HG03095 (cell line): ENCODE data around the gene SPSB2.
A peak's percentile ranks its signal among the peaks of the same experiment; 100 is the strongest.
"Not testable (repeated sequence)": the region's sequence is repeated elsewhere in the genome, so short reads cannot be mapped to it uniquely, and the experiment has no call there.

ENCODE experiments used
- ATAC-seq: cut with Tn5 transposase; IDR thresholded peaks from one replicate; pipeline ENCODE4 v1.9.1; 2021; ENCODE audit warnings: moderate library complexity; ENCODE audit not compliant: unreplicated experiment

The SPSB2 gene

DNA sequence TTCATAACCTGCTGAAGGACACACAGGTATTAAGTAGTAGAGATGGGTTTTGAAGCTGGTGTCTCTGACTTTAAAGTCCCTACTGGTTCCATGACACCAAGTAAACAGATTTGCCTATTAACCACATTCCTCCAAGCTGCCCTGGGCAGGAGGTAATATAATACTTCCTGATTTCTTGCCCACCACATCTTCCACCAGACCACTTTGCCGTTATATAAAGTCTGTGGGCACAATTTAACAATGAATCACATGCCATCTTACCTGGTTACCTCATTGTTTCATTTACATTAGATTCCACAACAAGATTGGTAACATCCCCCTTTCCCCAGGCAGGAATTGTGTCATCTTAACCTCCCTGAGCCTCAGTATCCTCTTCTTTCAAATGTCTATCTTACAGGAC, 30.6 kb upstream of the SPSB2 start:
- ATAC-seq, result no peak

DNA sequence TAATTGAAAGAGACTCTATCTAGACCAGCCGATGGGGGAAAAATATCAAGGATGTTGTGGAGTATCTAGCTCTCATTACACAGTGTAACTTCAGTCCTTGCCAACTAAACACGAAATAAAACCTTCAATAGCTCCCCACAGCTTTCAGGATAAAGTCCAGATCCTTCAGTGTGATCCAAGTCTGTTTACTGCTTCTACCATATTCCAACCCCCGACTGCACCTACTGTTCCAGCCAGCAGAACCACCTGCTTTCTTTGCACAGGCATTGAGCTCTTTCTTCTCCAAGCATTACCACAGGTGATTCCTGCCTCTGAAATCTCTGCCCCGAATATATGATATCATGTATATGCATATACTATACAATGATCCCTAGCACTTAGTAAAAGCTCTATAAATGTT, 29.3 kb upstream of the SPSB2 start:
- ATAC-seq, result no peak

DNA sequence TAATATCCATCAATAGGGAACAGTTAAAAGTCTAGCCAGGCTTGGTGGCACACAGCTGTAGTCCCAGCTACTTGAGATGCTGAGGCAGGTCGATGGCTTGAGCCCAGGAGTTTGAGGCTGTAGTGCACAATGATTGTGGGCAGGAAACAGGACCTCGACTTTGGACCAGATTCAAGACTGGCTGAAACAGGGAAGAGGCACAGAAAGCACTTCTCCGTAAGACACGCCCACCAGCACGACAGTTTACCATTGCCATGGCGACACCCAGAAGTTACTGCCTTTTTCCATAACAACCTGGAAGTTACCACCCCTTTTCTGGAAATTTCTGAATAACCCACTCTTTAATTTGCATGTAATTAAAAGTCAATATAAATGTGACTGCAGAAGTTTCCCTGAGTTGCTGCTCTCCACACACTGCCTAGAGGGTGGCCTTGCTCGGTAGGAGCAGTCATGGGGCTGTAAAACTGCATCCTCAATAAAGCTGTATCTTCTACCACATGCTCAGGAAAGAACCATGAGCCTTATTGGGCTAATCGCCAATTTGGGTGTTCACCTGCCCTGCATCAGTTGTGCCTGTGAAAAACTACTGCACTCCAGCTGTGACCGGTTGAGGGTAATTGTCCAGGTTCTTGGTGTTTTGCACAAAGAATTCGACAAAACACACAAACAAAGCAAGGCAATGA, 26.9 kb upstream of the SPSB2 start:
- no peak for ATAC-seq

DNA sequence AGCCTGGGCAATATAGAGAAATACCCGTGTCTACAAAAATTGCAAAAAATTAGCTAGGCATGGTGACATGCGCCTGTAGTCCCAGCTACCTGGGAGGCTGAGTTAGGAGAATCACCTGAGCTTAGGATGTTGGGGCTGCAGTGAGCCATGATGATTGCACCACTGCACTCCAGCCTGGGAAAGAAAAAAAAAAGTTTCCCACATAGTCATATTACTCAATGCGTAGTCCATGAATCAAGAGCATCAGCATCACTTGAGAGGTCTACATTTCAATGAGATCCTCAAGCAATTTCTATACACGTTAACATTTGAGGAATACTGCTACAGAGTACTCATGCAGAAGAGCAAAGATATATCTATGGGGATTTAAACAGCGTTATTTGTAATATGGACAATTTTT, 26.3 kb upstream of the SPSB2 start:
- ATAC-seq, result no peak

DNA sequence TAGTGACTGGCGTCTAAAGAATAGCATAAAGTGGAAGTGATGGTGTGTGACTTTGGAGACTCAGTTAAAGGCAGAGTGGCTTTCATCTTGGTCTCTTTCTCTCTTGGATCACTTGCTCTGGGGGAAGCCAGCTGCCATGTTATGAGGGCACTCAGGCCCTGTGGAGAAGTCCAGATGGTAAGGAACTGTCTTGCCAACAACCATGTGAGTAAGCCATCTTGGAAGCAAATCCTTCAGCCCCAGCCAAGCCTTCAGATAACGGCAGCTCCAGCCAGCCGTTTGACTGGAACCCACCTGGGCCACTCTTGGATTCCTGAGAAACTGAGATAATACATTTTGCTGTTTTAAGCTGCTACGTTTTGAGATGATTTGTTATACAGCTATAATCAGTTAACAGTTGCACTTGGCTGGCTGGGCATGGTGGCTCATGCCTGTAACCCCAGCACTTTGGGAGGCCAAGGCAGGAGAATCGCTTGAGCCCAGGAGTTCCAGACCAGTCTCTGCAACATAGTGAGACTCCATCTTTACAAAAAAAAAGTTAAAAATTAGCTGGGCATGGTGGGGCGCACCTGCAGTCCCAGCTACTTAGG, 23.8 kb upstream of the SPSB2 start:
- ATAC-seq, result no peak

DNA sequence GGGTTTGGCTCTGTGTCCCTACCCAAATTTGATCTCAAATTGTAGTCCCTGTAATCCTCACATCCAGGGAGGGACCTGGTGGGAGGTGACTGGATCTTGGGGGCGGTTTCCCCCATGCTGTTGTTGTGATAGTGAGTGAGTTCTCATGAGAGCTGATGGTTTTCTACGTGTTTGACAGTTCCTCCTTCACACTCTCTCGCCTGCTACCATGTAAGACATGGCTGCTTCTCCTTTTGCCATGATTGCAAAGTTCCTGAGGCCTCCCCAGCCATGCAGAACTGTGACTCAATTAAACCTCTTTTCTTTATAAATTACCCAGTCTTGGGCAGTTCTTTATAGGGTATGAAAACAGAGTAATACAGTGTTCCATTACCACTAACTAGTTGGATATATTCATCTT, 21.2 kb upstream of the SPSB2 start:
- ATAC-seq, result no peak

DNA sequence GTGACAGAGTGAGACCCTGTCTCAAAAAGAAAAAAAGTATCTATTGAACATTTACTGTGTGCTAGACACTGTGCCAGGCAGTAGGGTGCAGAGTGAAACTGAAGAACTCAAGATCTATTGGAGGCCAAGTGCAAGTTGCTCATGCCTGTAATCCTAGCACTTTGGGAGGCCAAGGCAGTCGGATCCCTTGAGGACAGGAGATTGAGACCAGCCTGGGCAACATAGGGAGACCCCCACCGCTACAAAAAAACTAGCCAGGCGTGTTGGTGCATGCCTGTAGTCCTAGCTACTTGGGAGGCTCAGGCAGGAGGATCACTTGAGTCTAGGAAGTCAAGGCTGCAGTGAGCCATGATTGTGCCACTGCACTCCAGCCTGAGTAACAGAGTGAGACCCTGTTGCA, 19.6 kb upstream of the SPSB2 start:
- ATAC-seq, result not testable (repeated sequence)

DNA sequence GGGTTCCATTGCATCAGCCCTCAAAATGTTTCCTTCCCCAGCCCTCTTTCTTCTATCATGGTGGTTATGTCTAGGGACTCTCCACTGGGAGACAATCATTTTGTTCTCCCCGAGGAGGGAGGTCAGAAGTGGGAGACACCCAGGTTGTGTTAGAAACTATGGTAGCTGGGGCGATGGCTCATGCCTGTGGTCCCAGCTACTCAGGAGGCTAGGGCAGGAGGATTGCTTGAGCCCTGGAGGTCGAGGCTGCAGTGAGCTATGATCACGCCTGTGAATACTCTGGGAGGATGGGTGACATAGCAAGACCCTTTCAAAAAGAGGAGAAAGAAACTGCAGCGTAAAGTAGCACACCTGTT, 18.5 kb upstream of the SPSB2 start:
- ATAC-seq, result peak; percentile 6

DNA sequence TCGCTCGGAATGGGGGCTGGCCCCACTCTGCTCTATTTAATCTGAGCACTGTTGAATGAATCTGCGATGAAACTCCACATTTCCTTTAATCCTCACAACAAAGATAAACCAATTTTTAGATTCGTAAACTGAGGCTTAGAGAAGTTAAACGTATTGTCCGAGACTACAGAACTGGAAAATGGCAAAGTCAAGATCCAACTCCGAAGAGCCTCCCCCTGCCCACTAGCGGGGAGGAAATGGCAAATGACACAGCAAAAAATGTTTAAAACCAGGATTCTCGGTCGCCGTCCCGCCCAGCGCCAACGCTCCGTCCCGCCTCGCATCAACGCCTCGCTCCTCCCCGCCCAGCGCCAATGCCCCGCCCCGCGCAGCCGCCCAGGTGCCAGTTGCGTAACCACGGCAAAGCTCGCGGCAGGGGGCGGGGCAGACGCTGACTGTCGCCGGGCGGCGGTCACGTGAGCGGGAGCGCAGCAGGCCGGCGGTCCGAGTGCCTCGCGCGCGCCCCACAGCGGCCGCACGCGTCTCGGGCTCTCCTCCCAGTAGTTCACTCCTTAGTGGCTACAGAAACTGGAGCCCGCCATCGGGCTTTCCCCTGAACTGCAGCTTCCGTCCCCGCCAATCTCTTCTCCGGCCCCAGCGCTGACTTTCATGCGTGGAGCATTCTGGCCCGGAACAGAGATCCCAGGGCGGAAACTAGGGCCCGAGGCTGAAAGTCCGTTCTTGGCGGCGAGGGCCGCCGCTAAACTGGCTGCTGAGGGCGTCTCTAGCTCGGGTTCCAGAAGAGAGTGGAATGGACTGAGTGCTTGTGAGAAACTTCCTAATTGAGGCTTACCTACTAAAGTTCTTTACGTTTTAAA, 17.9 kb upstream of the SPSB2 start:
- ATAC-seq, result peak; percentile 91

DNA sequence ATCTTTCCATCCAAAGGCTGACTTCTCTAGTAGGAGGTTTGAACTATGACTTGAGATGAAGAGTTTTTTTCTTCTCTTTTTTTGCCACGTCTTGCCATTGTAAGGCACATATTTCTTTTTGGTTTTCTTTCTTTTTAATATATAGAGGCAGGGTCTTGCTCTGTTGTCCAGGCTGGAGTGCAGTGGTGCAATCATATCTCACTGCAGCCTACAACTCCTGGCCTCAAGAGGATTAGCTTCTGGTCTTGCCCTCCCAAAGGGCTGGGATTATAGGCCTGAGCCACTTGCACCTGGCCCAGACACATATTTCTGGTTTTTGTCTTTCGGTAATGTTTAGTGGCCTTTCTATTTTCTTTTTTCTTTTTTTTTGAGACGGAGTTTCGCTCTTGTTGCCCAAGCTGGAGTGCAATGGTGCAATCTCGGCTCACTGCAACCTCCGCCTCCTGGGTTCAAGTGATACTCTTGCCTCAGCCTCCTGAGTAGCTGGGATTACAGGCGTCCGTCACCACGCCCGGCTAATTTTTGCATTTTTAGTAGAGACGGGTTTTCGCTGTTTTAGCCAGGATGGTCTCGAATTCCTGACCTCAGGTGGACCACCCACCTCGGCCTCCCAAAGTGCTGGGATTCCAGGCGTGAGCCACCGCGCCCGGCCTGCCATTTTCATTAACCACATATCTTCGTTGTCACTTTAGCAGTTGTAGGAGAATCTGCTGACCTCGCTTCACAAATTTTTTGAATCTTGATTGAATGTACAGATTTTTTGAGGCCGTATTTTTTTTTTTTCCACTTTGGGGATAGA, 16.9 kb upstream of the SPSB2 start:
- ATAC-seq, result not testable (repeated sequence)

DNA sequence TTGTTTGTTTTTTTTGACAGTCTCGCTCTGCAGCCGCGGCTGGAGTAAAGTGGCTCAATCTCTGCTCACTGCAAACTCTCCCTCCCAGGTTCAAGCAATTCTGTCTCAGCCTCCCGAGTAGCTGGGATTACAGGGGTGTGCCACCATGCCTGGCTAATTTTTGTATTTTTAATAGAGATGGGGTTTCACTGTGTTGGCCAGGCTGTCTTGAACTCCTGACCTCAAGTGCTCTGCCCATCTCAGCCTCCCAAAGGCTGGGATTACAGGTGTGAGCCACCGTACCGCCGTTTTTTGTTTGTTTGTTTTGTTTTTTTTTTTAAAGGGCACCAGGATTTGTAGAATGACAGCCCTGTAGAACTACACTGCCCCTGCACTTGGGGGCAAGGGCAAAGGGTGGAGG, 15.7 kb upstream of the SPSB2 start:
- ATAC-seq, result not testable (repeated sequence)

DNA sequence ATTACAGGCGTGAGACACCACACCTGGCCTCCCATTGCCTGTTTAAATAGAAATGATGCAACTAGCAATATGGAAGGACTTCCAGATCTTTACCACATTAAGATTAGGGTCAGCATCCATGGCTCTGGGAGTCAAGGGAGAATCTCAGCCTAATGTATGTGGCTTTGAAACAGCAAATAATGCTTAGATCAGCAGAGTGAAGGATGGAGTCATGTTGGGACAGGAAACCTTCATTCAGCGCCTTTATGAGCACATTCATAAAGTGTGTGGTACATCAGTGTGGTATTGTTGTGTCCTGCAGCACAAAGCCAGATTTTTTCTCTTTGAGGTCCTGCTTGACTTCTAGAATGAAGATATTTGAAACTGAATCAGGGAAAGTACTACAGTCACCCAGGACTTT, 15.3 kb upstream of the SPSB2 start:
- no peak for ATAC-seq

DNA sequence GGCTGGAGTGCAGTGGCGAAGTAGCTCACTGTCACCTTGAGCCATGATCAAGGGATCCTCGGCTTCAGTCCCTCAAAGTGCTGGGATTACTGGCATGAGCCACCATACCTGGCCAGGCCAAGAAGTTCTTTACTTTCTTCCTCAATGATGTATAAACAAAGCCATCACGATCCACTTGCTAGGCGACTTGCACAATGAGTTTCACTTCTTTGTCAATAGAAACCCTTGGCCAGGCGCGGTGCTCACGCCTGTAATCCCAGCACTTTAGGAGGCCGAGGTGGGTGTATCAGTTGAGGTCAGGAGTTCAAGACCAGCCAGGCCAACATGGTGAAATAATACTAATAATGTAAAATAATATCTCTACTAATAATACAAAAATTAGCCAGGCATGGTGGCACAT, 14.4 kb upstream of the SPSB2 start:
- ATAC-seq, result no peak

DNA sequence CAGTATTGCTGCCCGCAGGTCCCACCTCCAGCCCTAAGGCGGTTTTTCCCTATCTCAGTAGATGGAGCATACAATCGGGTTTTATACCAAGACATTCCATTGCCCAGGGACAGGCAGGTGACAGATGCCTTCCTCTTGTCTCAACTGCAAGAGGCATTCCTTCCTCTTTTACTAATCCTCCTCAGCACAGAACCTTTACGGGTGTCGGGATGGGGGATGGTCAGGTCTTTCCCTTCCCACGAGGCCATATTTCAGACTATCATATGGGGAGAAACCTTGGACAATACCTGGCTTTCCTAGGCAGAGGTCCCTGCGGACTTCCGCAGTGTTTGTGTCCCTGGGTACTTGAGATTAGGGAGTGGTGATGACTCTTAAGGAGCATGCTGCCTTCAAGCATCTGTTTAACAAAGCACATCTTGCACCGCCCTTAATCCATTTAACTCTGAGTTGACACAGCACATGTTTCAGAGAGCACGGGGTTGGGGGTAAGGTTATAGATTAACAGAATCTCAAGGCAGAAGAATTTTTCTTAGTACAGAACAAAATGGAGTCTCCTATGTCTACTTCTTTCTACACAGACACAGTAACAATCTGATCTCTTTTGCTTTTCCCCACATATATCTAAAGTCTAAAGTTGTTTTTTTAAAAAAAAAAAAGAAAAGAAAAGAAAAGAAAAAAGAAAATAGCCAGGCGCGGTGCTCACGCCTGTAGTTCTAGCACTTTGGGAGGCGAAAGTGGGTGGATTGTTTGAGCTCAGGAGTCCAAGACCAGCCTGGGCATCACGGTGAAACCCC, 13.3 kb upstream of the SPSB2 start:
- not testable (repeated sequence) for ATAC-seq

DNA sequence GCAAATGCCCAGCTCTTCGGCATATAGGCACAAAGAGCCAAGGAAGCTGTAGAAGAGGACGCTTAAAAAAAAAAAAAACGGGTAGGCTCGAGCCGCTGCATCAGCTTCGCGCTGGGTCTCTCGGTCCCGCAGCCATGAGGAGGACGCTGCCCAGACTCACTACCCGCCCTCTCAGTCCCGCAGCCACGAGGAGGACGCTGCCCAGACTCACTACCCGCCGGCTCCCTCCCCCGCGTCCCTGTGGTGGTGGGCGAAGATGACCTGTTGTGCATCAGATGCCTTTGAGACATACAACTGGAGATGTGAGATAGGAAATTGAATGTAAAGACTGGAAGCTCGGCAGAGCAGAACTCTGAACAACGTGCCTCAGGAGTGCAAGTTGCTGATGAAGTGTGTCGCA, 11.4 kb upstream of the SPSB2 start:
- no peak for ATAC-seq

DNA sequence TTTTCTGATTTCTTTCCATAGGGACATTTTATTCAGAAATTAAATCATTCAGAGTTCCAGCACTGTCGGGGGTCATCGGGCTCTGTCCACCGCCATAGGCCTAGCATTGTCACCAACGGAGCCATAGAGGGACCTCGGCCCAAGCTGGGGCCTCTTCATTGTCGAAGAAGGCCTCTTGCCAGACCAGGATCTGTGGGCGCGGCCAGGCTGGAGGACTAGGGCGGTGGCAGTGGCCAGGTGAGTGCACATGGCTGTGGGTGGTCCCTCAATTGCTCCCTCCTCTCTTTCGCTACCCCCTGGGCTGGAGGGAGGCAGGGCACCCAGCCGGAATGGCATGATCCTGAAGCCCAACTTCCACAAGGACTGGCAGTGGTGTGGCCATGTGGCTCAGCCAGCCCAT, 10.6 kb upstream of the SPSB2 start:
- ATAC-seq, result no peak

DNA sequence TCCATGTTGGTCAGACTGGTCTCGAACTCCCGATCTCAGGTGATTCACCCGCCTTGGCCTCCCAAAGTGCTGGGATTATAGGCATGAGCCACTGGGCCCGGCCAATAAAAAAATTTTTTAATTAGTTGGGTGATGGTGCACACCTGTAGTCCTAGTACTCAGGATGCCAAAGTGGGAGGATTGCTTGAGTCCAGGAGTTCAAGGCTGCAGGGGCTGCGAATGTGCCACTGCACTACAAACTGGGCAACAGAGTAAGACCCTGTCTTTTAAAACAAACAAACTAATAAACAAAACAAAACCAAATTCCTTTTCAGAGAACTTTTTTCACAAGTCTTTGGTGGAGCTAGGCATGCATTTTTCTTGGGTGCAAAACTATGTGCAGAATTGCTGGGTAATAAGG, 10.1 kb upstream of the SPSB2 start:
- no peak for ATAC-seq

DNA sequence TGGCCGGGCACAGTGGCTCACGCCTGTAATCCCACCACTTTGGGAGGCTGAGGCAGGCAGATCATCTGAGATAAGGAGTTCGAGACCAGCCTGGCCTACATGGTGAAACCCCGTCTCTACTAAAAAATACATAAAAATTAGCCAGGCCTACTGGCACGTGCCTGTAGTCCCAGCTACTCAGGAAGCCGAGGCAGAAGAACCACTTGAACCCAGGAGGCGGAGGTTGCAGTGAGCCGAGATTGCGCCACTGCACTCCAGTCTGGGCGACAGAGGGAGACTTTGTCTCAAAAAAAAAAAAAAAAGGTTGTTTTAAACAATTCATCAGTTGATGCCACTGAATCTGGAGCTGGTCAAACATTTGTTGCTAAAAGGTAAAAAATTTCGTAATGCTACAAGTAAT, 6.7 kb upstream of the SPSB2 start:
- not testable (repeated sequence) for ATAC-seq

DNA sequence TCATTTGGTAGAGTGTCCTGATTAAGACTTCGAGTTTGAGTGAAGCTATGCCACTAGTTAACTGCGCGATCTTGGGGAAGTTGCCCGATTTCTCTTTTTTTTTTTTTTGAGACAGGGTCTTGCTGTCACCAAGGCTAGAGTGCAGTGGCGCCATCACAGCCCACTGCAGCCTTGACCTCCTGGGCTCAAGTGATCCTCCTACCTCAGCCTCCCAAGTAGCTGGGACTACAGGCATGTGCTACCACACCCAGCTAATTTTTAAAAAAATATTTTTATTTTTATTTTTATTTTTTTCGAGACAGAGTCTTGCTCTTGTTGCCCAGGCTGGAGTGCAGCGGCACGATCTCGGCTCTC, 889 bp upstream of the SPSB2 start:
- ATAC-seq, result not testable (repeated sequence)
